Endodermal cell (in vitro differentiated cells): ENCODE results near the gene FBXW11. TPM values are rescaled to one million over a fixed set of nuclear protein-coding genes. Genes with fewer than 3 reads are reported as not detected.
"Not testable (repeated sequence)": the region's sequence is repeated elsewhere in the genome, so short reads cannot be mapped to it uniquely, and the experiment has no call there.

Source experiments
- DNase-seq: peaks from one replicate; pipeline ENCODE4 v3.0.0-alpha.2; 2017
- H3K27ac ChIP-seq: 2 replicates; pipeline ENCODE4 v1.5.1; 2013; ENCODE audit warnings: mild to moderate bottlenecking, low read depth, low read length, moderate library complexity
- H3K27me3 ChIP-seq: 2 replicates; pipeline ENCODE4 v1.6.1; 2013; ENCODE audit warnings: mild to moderate bottlenecking, low read length, moderate library complexity; ENCODE audit not compliant: insufficient read depth, control insufficient read depth, poor library complexity, severe bottlenecking
- H3K36me3 ChIP-seq: 2 replicates; pipeline ENCODE4 v1.7.0; 2013; ENCODE audit warnings: mild to moderate bottlenecking, low read length, moderate library complexity; ENCODE audit not compliant: control insufficient read depth, insufficient read depth
- H3K4me1 ChIP-seq: one replicate; pipeline ENCODE4 v1.7.0; 2013; ENCODE audit warnings: low read length; ENCODE audit not compliant: control insufficient read depth, insufficient read depth
- H3K4me3 ChIP-seq: 2 replicates; pipeline ENCODE4 v1.5.1; 2013; ENCODE audit warnings: mild to moderate bottlenecking, low read length, moderate library complexity
- H3K9ac ChIP-seq: 2 replicates; pipeline ENCODE4 v1.6.1; 2013; ENCODE audit warnings: mild to moderate bottlenecking, low read length, moderate library complexity; ENCODE audit not compliant: poor library complexity, severe bottlenecking; ENCODE audit errors: extremely low read depth
- H3K9me3 ChIP-seq: 2 replicates; pipeline ENCODE4 v1.6.1; 2013; ENCODE audit warnings: mild to moderate bottlenecking, low read length, moderate library complexity; ENCODE audit not compliant: control insufficient read depth
- H3K27ac Mint-ChIP-seq: 2 replicates; pipeline ENCODE4 v1.8.0; 2020; ENCODE audit warnings: mixed read lengths
- H3K27me3 Mint-ChIP-seq: 2 replicates; pipeline ENCODE4 v1.8.0; 2021; ENCODE audit warnings: mild to moderate bottlenecking, mixed read lengths; ENCODE audit not compliant: insufficient read depth
- H3K36me3 Mint-ChIP-seq: 2 replicates; pipeline ENCODE4 v1.8.0; 2020; ENCODE audit warnings: low read depth, mixed read lengths
- H3K4me1 Mint-ChIP-seq: 2 replicates; pipeline ENCODE4 v1.8.0; 2020; ENCODE audit warnings: mixed read lengths
- H3K4me3 Mint-ChIP-seq: 2 replicates; pipeline ENCODE4 v1.8.0; 2020; ENCODE audit warnings: mild to moderate bottlenecking, moderate library complexity, mixed read lengths
- H3K9me3 Mint-ChIP-seq: 2 replicates; pipeline ENCODE4 v1.8.0; 2020; ENCODE audit warnings: mild to moderate bottlenecking, mixed read lengths
- WGBS, 2 experiments: methylation state at CpG; one replicate each; pipeline versions ENCODE4 v1.1.5 to v1.1.7; 2013; ENCODE audit warnings: missing lambda C conversion rate in 2 of 2, mixed read lengths in 1 of 2; ENCODE audit not compliant: insufficient coverage in 1 of 2, insufficient read length in 1 of 2; 5-methylcytosine and 5-hydroxymethylcytosine counted together
- total RNA-seq, 2 donors: library from RNA; stranded (reverse); fragmentation: NEBNext Ultra II Directional in 1 of 2; extraction: Animal tissue kit (Norgen Biotek cat#: 25700) in 1 of 2; gene quantifications; 2 replicates in 1 of 2; 3 replicates in 1 of 2; pipeline ENCODE4 v1.2.1, GENCODE V29; 2021
- TF ChIP-seq, protein P1 (sequence below): fragments of 200-600 bp; sonication (generic); conservative IDR thresholded peaks from 2 replicates; pipeline ENCODE4 v1.5.0; 2021; ENCODE audit warnings: antibody characterized with exemption, mild to moderate bottlenecking

The FBXW11 gene
- total RNA-seq, 2 donors from 2014 or later, result 42.2 to 49.4 TPM

GRCh38 chr5:171945476-171945875, 61.0 kb downstream of the FBXW11 start:
- DNase-seq, result no peak
- H3K4me3 Mint-ChIP-seq, result no peak overlapping the region
- Histone ChIP-seq H3K27ac (no peak overlapping the region), H3K4me3 (no peak overlapping the region), H3K36me3 (no peaks in the 10 kb centered on the region), H3K9ac (no peak overlapping the region), H3K9me3 (no peaks in the 10 kb centered on the region), H3K27me3 (no peaks in the 10 kb centered on the region), H3K4me1 (no peaks in the 10 kb centered on the region)
- no peaks in the 10 kb centered on the region for H3K27me3 Mint-ChIP-seq
- H3K9me3 Mint-ChIP-seq, result no peaks in the 10 kb centered on the region
- H3K27ac Mint-ChIP-seq, result no peak overlapping the region
- H3K4me1 Mint-ChIP-seq, result peaks cover 2% of the 10 kb centered on the region
- 98 to 100% methylated on average over 1 to 3 of the region's 4 CpGs for WGBS, 2 experiments
- H3K36me3 Mint-ChIP-seq, result peaks cover 3% of the 10 kb centered on the region
- TF ChIP-seq, protein P1, sequence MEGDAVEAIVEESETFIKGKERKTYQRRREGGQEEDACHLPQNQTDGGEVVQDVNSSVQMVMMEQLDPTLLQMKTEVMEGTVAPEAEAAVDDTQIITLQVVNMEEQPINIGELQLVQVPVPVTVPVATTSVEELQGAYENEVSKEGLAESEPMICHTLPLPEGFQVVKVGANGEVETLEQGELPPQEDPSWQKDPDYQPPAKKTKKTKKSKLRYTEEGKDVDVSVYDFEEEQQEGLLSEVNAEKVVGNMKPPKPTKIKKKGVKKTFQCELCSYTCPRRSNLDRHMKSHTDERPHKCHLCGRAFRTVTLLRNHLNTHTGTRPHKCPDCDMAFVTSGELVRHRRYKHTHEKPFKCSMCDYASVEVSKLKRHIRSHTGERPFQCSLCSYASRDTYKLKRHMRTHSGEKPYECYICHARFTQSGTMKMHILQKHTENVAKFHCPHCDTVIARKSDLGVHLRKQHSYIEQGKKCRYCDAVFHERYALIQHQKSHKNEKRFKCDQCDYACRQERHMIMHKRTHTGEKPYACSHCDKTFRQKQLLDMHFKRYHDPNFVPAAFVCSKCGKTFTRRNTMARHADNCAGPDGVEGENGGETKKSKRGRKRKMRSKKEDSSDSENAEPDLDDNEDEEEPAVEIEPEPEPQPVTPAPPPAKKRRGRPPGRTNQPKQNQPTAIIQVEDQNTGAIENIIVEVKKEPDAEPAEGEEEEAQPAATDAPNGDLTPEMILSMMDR, result no peak

DNA sequence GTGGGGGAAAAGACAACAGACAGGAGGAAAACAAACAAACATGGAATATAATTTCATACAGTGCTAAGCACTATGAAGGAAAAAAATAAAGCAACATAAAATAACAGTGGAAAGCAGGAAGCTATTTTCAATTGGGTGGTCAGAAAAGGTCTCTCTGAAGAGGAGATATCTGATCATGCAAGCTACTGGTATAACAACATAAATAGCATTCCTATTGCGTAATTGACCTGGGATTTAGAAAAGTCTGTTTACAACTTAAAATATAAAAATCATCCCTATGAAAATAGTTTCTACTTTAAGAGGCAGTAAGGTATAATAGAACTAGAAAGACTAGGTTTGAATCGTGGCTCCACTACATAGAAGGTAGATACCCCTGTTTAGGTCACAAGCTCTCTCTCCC, 61.4 kb downstream of the FBXW11 start:
- Histone ChIP-seq H3K9ac (no peak overlapping the region), H3K4me3 (no peak overlapping the region), H3K9me3 (no peaks in the 10 kb centered on the region), H3K27me3 (no peaks in the 10 kb centered on the region), H3K36me3 (no peaks in the 10 kb centered on the region), H3K4me1 (no peaks in the 10 kb centered on the region), H3K27ac (no peak overlapping the region)
- TF ChIP-seq, protein P1, result no peak
- no peaks in the 10 kb centered on the region for H3K27me3 Mint-ChIP-seq
- 100% methylated on average over 2 of the region's 2 CpGs; no CpG with 5 or more reads in 1 of the 2 experiments for WGBS, 2 experiments
- peaks cover 2% of the 10 kb centered on the region for H3K4me1 Mint-ChIP-seq
- no peak overlapping the region for H3K4me3 Mint-ChIP-seq
- no peak for DNase-seq
- peaks cover 3% of the 10 kb centered on the region for H3K36me3 Mint-ChIP-seq
- no peak overlapping the region for H3K27ac Mint-ChIP-seq
- no peaks in the 10 kb centered on the region for H3K9me3 Mint-ChIP-seq

DNA sequence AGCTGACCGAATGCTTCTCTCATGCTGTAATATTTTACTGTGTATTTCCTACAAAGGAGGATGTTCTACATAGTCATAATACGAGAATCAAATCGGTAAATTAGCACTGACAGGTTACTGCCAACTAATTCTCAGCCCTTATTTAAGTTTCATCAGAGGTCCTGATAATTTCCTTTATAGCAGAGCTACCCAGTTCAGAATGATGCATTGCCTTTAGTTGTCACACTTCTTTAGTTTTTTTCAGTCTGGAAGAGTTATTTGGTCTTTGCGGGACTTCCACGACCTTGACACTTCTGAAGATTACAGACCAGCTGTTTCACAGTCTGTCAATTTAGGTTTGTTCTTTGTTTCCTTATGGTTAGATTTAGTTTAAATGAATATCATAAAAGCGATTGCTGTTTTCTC, 64.3 kb downstream of the FBXW11 start:
- not testable (repeated sequence) for DNase-seq, H3K27me3 ChIP-seq, H3K4me3 Mint-ChIP-seq, H3K36me3 Mint-ChIP-seq, H3K9me3 ChIP-seq, H3K27ac Mint-ChIP-seq, H3K36me3 ChIP-seq, H3K4me1 ChIP-seq, H3K27me3 Mint-ChIP-seq, H3K27ac ChIP-seq, H3K4me1 Mint-ChIP-seq, H3K4me3 ChIP-seq, H3K9me3 Mint-ChIP-seq, H3K9ac ChIP-seq
- WGBS, 2 experiments, result 83% methylated on average over 3 of the region's 6 CpGs; no CpG with 5 or more reads in 1 of the 2 experiments

DNA sequence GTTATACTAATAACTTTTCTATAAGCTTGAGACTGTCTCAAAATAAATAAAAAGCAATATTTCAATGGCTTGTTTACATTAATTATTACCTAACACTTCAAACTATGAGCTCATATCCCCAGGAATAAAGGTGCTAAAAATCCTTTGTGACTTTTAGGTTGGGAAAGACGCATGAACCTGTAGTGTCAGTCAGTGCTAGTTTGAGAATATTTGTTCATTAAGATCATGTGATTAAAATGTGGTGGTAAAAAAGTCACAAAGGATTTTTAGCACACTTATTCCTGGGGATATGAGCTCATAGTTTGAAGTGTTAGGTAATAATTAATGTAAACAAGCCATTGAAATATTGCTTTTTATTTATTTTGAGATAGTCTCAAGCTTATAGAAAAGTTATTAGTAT, 64.8 kb downstream of the FBXW11 start:
- DNase-seq, H3K27me3 ChIP-seq, H3K27ac ChIP-seq, H3K36me3 Mint-ChIP-seq, H3K4me3 ChIP-seq, H3K36me3 ChIP-seq, H3K4me1 Mint-ChIP-seq, H3K27me3 Mint-ChIP-seq, H3K9ac ChIP-seq, H3K27ac Mint-ChIP-seq, H3K9me3 ChIP-seq, H3K4me1 ChIP-seq, H3K4me3 Mint-ChIP-seq, H3K9me3 Mint-ChIP-seq: not testable (repeated sequence)
- 93 to 100% methylated on average over 1 of the region's 1 CpG for WGBS, 2 experiments

DNA sequence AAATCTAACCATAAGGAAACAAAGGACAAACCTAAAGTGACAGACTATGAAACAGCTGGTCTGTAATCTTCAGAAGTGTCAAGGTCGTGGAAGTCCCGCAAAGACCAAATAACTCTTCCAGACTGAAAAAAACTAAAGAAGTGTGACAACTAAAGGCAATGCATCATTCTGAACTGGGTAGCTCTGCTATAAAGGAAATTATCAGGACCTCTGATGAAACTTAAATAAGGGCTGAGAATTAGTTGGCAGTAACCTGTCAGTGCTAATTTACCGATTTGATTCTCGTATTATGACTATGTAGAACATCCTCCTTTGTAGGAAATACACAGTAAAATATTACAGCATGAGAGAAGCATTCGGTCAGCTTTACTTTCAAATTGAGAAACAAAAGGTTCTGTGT, 65.2 kb downstream of the FBXW11 start:
- not testable (repeated sequence) for H3K27ac Mint-ChIP-seq, H3K9ac ChIP-seq, DNase-seq, H3K4me3 ChIP-seq, H3K4me1 ChIP-seq, H3K27ac ChIP-seq, H3K36me3 Mint-ChIP-seq, H3K4me3 Mint-ChIP-seq, H3K9me3 ChIP-seq, H3K27me3 Mint-ChIP-seq, H3K9me3 Mint-ChIP-seq, H3K36me3 ChIP-seq, H3K27me3 ChIP-seq, H3K4me1 Mint-ChIP-seq
- WGBS, 2 experiments, result no CpG with 5 or more reads among the region's 5 CpGs
